ENCODE measurements around the gene RACGAP1. TPM values are rescaled to one million over a fixed set of nuclear protein-coding genes. Genes with fewer than 3 reads are reported as not detected.

RACGAP1 gene
- total and polyA plus RNA-seq, 2 experiments from 2014 or later, result 35.4 to 55.4 TPM

- in situ Hi-C loops (cut with MboI), result loop anchor here (25.0 kb wide), 1 partner anchor 208 kb away; no protein-coding TSS in a partner anchor
- Histone ChIP-seq H3F3A (ENCODE audit: insufficient read depth) (peaks cover 10% of the 10 kb centered on the region; the same call in 1 of the 2 replicates), H3K9me3 (ENCODE audit: low read depth) (no peaks in the 10 kb centered on the region), H3K9me2 (ENCODE audit: insufficient read depth) (no peaks in the 10 kb centered on the region), H3K36me3 (ENCODE audit: low read depth) (no peaks in the 10 kb centered on the region), H3K4me1 (ENCODE audit: insufficient read depth) (peaks cover 11% of the 10 kb centered on the region), H2AFZ (peak overlapping the region; percentile 80), H3K79me2 (ENCODE audit: insufficient read depth) (no peaks in the 10 kb centered on the region), H3K9ac (peak overlapping the region; percentile 41; the same call in 1 of the 2 replicates), H3K4me3 (no peak overlapping the region), H3K27me3 (replicated peaks; ENCODE audit: insufficient read depth) (no peaks in the 10 kb centered on the region), H4K20me1 (ENCODE audit: insufficient read depth) (no peaks in the 10 kb centered on the region), H3K27ac (no peak overlapping the region), H3K4me2 (ENCODE audit: unreplicated experiment) (no peak overlapping the region)
- peak; percentile 85 for DNase-seq
- WGBS, 2 experiments (ENCODE audit: low coverage in 1 of 2, low lambda C conversion rate in 2 of 2, missing lambda C conversion rate in 2 of 2), result 18 to 24% methylated on average over 9 of the region's 9 CpGs
- no peak for TF ChIP-seq EZH2phosphoT487 (IDR thresholded peaks at IDR 0.05; ENCODE audit: insufficient read depth, low read depth)
- TF ChIP-seq EZH2 (IDR thresholded peaks at IDR 0.05; ENCODE audit: insufficient read depth, poor library complexity, severe bottlenecking), result no peak
Observed at GRCh38 chr12:50070314-50071060, 45.2 kb upstream of the RACGAP1 start.

GRCh38 chr12:50069539-50069938 is 44.2 kb upstream of the RACGAP1 start:
- DNase-seq, result no peak
- Histone ChIP-seq H3K4me3 (no peak overlapping the region), H3K27ac (no peak overlapping the region), H3K9ac (no peak overlapping the region), H3K36me3 (ENCODE audit: low read depth) (no peaks in the 10 kb centered on the region), H3K9me3 (ENCODE audit: low read depth) (no peaks in the 10 kb centered on the region), H3K9me2 (ENCODE audit: insufficient read depth) (no peaks in the 10 kb centered on the region), H4K20me1 (ENCODE audit: insufficient read depth) (no peaks in the 10 kb centered on the region), H3K79me2 (ENCODE audit: insufficient read depth) (no peaks in the 10 kb centered on the region), H3F3A (ENCODE audit: insufficient read depth) (peaks cover 10% of the 10 kb centered on the region; the same call in 1 of the 2 replicates), H3K4me2 (ENCODE audit: unreplicated experiment) (no peak overlapping the region), H3K4me1 (ENCODE audit: insufficient read depth) (peaks cover 11% of the 10 kb centered on the region), H2AFZ (no peak overlapping the region), H3K27me3 (replicated peaks; ENCODE audit: insufficient read depth) (no peaks in the 10 kb centered on the region)
- in situ Hi-C loops (cut with MboI), result loop anchor here (25.0 kb wide), 1 partner anchor 207 kb away; no protein-coding TSS in a partner anchor
- TF ChIP-seq EZH2phosphoT487 (IDR thresholded peaks at IDR 0.05; ENCODE audit: insufficient read depth, low read depth), result no peak
- WGBS, 2 experiments (ENCODE audit: low coverage in 1 of 2, low lambda C conversion rate in 2 of 2, missing lambda C conversion rate in 2 of 2), result 96 to 99% methylated on average over 3 of the region's 3 CpGs

GRCh38 chr12:50069069-50069468 is 43.8 kb upstream of the RACGAP1 start:
- DNase-seq, result no peak
- H3K4me2 ChIP-seq (ENCODE audit: unreplicated experiment), result no peak overlapping the region
- H2AFZ ChIP-seq, result no peak overlapping the region
- no peaks in the 10 kb centered on the region for H3K36me3 ChIP-seq (ENCODE audit: low read depth)
- peaks cover 10% of the 10 kb centered on the region; the same call in 1 of the 2 replicates for H3F3A ChIP-seq (ENCODE audit: insufficient read depth)
- H3K4me1 ChIP-seq (ENCODE audit: insufficient read depth), result peaks cover 11% of the 10 kb centered on the region
- 89 to 95% methylated on average over 5 of the region's 5 CpGs for WGBS, 2 experiments (ENCODE audit: low coverage in 1 of 2, low lambda C conversion rate in 2 of 2, missing lambda C conversion rate in 2 of 2)
- TF ChIP-seq EZH2 (IDR thresholded peaks at IDR 0.05; ENCODE audit: insufficient read depth, poor library complexity, severe bottlenecking), result no peak
- no peak for TF ChIP-seq EZH2phosphoT487 (IDR thresholded peaks at IDR 0.05; ENCODE audit: insufficient read depth, low read depth)
- H3K27ac ChIP-seq, result no peak overlapping the region
- no peaks in the 10 kb centered on the region for H3K79me2 ChIP-seq (ENCODE audit: insufficient read depth)
- H3K27me3 ChIP-seq (replicated peaks; ENCODE audit: insufficient read depth), result no peaks in the 10 kb centered on the region
- no peaks in the 10 kb centered on the region for H4K20me1 ChIP-seq (ENCODE audit: insufficient read depth)
- no peak overlapping the region for H3K9ac ChIP-seq
- H3K9me2 ChIP-seq (ENCODE audit: insufficient read depth), result no peaks in the 10 kb centered on the region
- H3K4me3 ChIP-seq, result no peak overlapping the region
- in situ Hi-C loops (cut with MboI), result loop anchor here (25.0 kb wide), 1 partner anchor 207 kb away; no protein-coding TSS in a partner anchor
- no peaks in the 10 kb centered on the region for H3K9me3 ChIP-seq (ENCODE audit: low read depth)

GRCh38 chr12:50066402-50066801 is 41.1 kb upstream of the RACGAP1 start:
- no peak overlapping the region for H2AFZ ChIP-seq
- peak overlapping the region; percentile 64 for H3K27ac ChIP-seq
- H3K79me2 ChIP-seq (ENCODE audit: insufficient read depth), result no peaks in the 10 kb centered on the region
- in situ Hi-C loops (cut with MboI), result loop anchor here (25.0 kb wide), 1 partner anchor 204 kb away; no protein-coding TSS in a partner anchor
- peak overlapping the region; percentile 44 for H3K4me2 ChIP-seq (ENCODE audit: unreplicated experiment)
- no peaks in the 10 kb centered on the region for H3K9me2 ChIP-seq (ENCODE audit: insufficient read depth)
- DNase-seq, result peak; percentile 94
- peaks cover 11% of the 10 kb centered on the region for H3K4me1 ChIP-seq (ENCODE audit: insufficient read depth)
- no peaks in the 10 kb centered on the region for H3K27me3 ChIP-seq (replicated peaks; ENCODE audit: insufficient read depth)
- no peaks in the 10 kb centered on the region for H3K9me3 ChIP-seq (ENCODE audit: low read depth)
- peaks cover 10% of the 10 kb centered on the region; the same call in 1 of the 2 replicates for H3F3A ChIP-seq (ENCODE audit: insufficient read depth)
- no peaks in the 10 kb centered on the region for H3K36me3 ChIP-seq (ENCODE audit: low read depth)
- 52 to 59% methylated on average over 5 of the region's 5 CpGs for WGBS, 2 experiments (ENCODE audit: low coverage in 1 of 2, low lambda C conversion rate in 2 of 2, missing lambda C conversion rate in 2 of 2)
- no peaks in the 10 kb centered on the region for H4K20me1 ChIP-seq (ENCODE audit: insufficient read depth)
- H3K9ac ChIP-seq, result peak overlapping the region; percentile 38; the same call in 1 of the 2 replicates
- TF ChIP-seq EZH2 (IDR thresholded peaks at IDR 0.05; ENCODE audit: insufficient read depth, poor library complexity, severe bottlenecking), result no peak
- no peak for TF ChIP-seq EZH2phosphoT487 (IDR thresholded peaks at IDR 0.05; ENCODE audit: insufficient read depth, low read depth)
- H3K4me3 ChIP-seq, result no peak overlapping the region

Data from GM23248 (cell line).